Measurements from ENCODE around the gene GSDME. TPM values are rescaled to one million over a fixed set of nuclear protein-coding genes. Genes with fewer than 3 reads are reported as not detected.
"Not testable (repeated sequence)": the region's sequence is repeated elsewhere in the genome, so short reads cannot be mapped to it uniquely, and the experiment has no call there.

Gene GSDME
- total RNA-seq, 1 donor from 2014 or later, result 11.0 TPM

DNA sequence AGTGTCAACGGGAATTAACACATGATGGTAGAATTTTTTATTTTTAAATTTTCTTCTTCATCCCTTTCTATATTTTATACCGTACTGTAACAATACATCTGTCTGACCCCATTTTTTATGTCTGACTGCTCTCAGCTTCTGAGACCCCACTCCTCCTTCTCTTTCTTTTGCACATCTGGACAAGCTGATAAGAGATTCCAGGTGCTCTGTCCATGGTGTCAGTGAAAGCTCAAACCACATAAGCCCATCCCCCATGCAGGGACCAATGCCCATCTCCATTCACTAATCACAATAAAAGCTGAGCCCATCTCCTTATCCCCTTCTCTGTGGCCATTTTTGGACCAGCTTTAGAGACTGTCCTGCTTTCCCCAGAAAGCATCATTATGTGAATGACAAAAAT is 8.7 kb downstream of the GSDME start:
- no peak for DNase-seq (ENCODE audit: low spot score)
- intact Hi-C loops (cut with micrococcal nuclease), result no loop called here
- H3K36me3 Mint-ChIP-seq (ENCODE audit: low read depth), result peaks cover under 1% of the 10 kb centered on the region
- no peak overlapping the region for H3K4me3 Mint-ChIP-seq
- H3K9me3 Mint-ChIP-seq, result no peaks in the 10 kb centered on the region
- peaks cover 5% of the 10 kb centered on the region for H3K27me3 Mint-ChIP-seq (ENCODE audit: insufficient read depth)
- no peaks in the 10 kb centered on the region for H3K4me1 Mint-ChIP-seq (ENCODE audit: low read depth)
- H3K27ac Mint-ChIP-seq, result no peak overlapping the region

DNA sequence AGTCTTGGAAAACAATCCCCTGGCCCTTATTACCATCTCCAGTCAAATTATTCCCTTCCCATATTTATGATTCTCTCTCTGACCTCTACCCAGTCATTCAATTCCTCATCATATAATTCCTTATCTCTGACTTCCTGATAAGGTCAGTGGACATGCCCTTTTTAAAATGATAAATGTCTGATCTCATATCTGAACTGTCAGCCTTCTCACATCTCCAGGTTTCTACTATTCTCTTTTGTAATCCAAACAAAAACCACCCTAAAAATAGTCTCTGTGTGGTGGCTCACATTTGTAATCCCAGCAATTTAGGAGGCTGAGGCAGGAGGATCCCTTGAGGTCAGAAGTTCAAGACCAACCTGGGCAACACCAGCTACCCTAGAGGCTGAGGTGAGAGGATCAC is 11.9 kb downstream of the GSDME start:
- intact Hi-C loops (cut with micrococcal nuclease), result no loop called here
- H3K27ac Mint-ChIP-seq, result no peak overlapping the region
- no peaks in the 10 kb centered on the region for H3K36me3 Mint-ChIP-seq (ENCODE audit: low read depth)
- no peaks in the 10 kb centered on the region for H3K9me3 Mint-ChIP-seq
- DNase-seq (ENCODE audit: low spot score), result no peak
- H3K27me3 Mint-ChIP-seq (ENCODE audit: insufficient read depth), result peaks cover 2% of the 10 kb centered on the region
- no peaks in the 10 kb centered on the region for H3K4me1 Mint-ChIP-seq (ENCODE audit: low read depth)
- H3K4me3 Mint-ChIP-seq, result no peak overlapping the region

DNA sequence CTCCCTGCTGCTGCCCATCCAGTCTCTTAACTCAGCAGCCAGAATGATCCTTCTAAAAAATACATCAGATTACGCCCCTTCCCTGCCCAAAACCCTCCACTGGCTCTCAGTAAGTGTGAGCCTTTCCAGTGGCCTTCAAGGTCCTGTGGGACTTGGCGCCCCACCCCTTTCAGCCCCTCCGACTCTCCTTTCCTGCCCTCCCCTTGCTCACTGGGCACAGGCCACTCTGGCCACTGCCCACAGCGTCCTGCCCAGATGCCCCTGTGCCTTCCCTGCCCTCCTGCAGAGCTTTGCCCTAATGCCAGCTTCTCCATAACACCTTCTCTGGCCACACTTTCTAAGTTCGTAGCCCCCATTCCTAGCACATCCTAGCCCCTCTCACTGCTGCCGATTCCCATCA is 13.8 kb downstream of the GSDME start:
- H3K4me1 Mint-ChIP-seq (ENCODE audit: low read depth), result no peaks in the 10 kb centered on the region
- no peak overlapping the region for H3K4me3 Mint-ChIP-seq
- intact Hi-C loops (cut with micrococcal nuclease), result no loop called here
- no peak for DNase-seq (ENCODE audit: low spot score)
- H3K27me3 Mint-ChIP-seq (ENCODE audit: insufficient read depth), result peaks cover 5% of the 10 kb centered on the region
- peaks cover 7% of the 10 kb centered on the region for H3K9me3 Mint-ChIP-seq
- no peak overlapping the region for H3K27ac Mint-ChIP-seq
- peaks cover 2% of the 10 kb centered on the region for H3K36me3 Mint-ChIP-seq (ENCODE audit: low read depth)

DNA sequence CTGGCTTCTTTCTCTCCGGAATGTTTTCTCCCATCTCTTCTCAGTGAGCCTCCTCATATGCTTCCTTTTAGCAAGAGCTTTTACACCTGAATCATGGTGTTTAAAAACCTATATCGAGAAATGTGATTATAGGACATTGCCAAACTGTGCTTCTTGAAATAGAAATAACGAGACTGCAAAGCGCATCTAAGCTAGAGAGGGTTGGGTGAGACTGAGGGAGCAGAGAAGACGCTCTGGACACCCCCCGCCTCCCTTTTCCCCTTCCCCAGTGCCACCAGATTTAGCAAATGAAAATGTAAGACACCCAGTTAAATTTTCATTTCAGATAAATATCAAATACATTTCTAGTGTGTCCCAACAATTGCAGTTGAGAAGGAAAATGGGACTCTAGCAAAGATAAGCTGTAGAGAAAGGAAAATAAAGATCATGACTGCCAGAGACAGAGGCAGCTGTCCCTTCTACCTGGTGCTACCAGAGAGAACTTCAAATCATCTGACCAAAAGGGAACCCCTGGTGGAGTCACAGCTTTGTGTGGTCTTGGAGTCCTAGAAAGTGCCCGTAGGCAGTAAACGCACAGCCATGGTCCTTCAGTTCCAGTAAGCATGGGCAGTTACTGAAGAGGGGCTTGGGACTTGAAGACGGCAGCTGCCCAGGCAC is 14.6 kb downstream of the GSDME start:
- Mint-ChIP-seq H3K9me3 (peaks cover 12% of the 10 kb centered on the region), H3K27me3 (ENCODE audit: insufficient read depth) (peaks cover 10% of the 10 kb centered on the region), H3K36me3 (ENCODE audit: low read depth) (peaks cover 4% of the 10 kb centered on the region), H3K4me1 (ENCODE audit: low read depth) (no peaks in the 10 kb centered on the region), H3K4me3 (no peak overlapping the region), H3K27ac (no peak overlapping the region)
- DNase-seq (ENCODE audit: low spot score), result no peak
- intact Hi-C loops (cut with micrococcal nuclease), result no loop called here

DNA sequence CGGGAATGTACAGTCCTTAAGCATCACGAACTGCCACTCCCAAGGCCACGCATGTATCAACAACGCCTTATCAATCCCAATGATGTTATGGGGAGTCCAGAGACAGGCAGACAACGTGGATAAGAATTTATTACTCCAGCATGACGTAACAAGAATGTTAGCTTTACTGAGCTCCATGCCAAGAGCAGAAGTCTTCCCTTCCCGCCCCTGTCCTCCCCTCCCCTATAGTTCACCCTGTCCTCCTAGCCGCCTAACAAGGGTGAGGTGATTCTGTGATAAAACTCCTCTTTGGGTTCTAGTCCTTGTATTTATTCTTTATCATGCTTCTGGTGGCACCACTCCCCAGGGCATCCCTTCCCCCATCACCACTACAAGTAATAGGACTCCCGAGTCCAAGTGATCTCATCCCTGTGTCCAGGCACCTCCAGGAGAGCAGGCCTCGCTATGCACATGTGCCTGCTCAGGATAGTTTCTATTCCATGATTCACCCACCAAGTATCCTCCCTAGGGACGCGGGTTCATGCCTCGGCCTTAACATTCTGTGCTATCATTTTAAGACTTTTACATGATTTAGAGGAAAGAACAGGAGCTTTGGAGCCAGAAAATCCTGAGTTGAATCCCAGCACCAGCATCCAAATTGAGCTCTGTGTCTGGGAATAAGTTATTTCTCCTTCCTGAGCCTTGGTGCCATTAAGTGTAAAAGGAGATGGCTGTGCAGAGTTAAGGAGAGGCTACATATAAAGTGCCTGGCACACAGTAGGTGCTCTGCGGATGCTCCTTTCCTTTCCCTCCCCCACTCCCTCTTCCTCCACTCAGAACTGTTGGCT is 15.4 kb downstream of the GSDME start:
- no peak overlapping the region for H3K27ac Mint-ChIP-seq
- H3K36me3 Mint-ChIP-seq (ENCODE audit: low read depth), result peaks cover 7% of the 10 kb centered on the region
- H3K4me1 Mint-ChIP-seq (ENCODE audit: low read depth), result no peaks in the 10 kb centered on the region
- intact Hi-C loops (cut with micrococcal nuclease), result no loop called here
- no peak for DNase-seq (ENCODE audit: low spot score)
- peaks cover 12% of the 10 kb centered on the region for H3K9me3 Mint-ChIP-seq
- H3K27me3 Mint-ChIP-seq (ENCODE audit: insufficient read depth), result peaks cover 17% of the 10 kb centered on the region
- H3K4me3 Mint-ChIP-seq, result no peak overlapping the region

DNA sequence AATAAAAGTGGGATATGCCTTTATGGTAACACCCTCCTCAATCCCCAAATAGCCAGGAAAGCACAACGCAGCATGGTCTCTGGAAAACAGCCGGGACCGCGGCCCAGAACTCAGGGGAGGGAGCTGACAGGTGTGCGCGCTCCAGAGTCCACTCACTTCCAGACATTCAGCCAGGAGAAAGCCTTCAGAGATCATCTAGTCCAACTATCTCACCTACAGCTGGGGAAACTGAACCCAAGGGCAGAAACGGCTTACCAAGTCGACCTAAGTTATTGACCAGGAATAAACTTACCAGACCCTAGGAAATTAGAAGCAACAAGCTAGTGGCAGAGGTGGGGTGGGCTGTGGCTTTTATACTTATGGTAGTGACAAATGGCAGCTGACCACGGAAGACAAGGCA is 16.4 kb downstream of the GSDME start:
- peaks cover 12% of the 10 kb centered on the region for H3K9me3 Mint-ChIP-seq
- H3K4me3 Mint-ChIP-seq, result no peak overlapping the region
- no peak overlapping the region for H3K27ac Mint-ChIP-seq
- peaks cover 7% of the 10 kb centered on the region for H3K36me3 Mint-ChIP-seq (ENCODE audit: low read depth)
- intact Hi-C loops (cut with micrococcal nuclease), result no loop called here
- no peak for DNase-seq (ENCODE audit: low spot score)
- H3K27me3 Mint-ChIP-seq (ENCODE audit: insufficient read depth), result peaks cover 18% of the 10 kb centered on the region
- no peaks in the 10 kb centered on the region for H3K4me1 Mint-ChIP-seq (ENCODE audit: low read depth)

DNA sequence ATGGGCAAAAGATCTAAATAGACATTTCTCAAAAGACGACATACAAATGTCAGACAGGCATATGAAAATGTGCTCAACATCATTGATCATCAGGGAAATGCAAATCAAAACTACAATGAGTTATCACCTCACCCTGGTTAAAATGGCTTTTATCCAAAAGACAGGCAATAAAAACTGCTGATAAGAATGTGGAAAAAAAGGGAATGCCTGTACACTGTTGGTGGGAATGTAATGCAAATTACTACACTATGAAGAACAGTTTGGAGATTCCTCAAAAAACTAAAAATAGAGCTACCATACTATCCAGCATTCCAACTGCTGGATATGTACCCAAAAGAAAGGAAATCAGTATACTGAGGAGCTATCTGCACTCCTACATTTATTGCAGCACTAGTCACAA is 18.0 kb downstream of the GSDME start:
- Mint-ChIP-seq H3K27me3 (ENCODE audit: insufficient read depth) (peaks cover 22% of the 10 kb centered on the region), H3K9me3 (peaks cover 12% of the 10 kb centered on the region), H3K36me3 (ENCODE audit: low read depth) (peaks cover 7% of the 10 kb centered on the region), H3K4me3 (no peak overlapping the region), H3K4me1 (ENCODE audit: low read depth) (no peaks in the 10 kb centered on the region), H3K27ac (no peak overlapping the region)
- DNase-seq (ENCODE audit: low spot score), result no peak
- intact Hi-C loops (cut with micrococcal nuclease), result no loop called here

DNA sequence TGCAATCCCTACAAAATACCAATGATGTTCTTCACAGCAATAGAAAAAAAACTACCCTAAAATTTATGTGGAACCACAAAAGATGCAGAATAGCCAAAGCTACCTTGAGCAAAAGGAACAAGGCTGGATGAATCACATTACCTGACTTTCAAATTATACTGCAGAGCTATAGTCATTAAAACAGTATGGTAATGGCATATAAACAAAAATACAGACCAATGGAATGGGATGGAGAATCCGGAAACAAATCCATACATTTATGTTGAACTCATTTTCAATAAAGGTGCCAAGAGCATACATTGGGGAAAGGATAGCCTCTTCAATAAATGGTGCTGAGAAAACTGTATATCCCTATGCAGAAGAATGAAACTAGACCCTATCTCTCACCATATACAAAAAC is 18.7 kb downstream of the GSDME start:
- intact Hi-C loops (cut with micrococcal nuclease), result no loop called here
- no peaks in the 10 kb centered on the region for H3K4me1 Mint-ChIP-seq (ENCODE audit: low read depth)
- DNase-seq (ENCODE audit: low spot score), result no peak
- H3K27ac Mint-ChIP-seq, result no peak overlapping the region
- peaks cover 7% of the 10 kb centered on the region for H3K36me3 Mint-ChIP-seq (ENCODE audit: low read depth)
- no peak overlapping the region for H3K4me3 Mint-ChIP-seq
- peaks cover 12% of the 10 kb centered on the region for H3K9me3 Mint-ChIP-seq
- peaks cover 23% of the 10 kb centered on the region for H3K27me3 Mint-ChIP-seq (ENCODE audit: insufficient read depth)

DNA sequence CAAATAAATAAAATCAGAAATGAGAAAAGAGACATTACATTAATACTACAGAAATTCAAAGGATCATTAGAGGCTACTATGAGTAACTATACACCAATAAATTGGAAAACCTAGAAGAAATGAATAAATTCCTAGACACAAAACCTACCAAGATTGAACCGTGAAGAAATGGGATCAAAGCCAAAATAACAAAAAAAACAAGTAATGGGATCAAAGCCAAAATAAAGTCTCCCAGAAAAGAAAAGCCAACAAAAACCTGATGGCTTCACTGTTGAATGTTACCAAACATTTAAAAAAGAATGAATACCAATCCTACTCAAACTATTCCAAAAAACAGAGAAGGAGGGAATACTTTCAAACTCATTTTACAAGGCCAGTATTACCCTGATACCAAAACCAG is 20.0 kb downstream of the GSDME start:
- intact Hi-C loops (cut with micrococcal nuclease), result no loop called here
- Mint-ChIP-seq H3K9me3 (peaks cover 12% of the 10 kb centered on the region), H3K4me1 (ENCODE audit: low read depth) (no peaks in the 10 kb centered on the region), H3K27ac (no peak overlapping the region), H3K4me3 (no peak overlapping the region), H3K36me3 (ENCODE audit: low read depth) (peaks cover 7% of the 10 kb centered on the region), H3K27me3 (ENCODE audit: insufficient read depth) (peaks cover 23% of the 10 kb centered on the region)
- DNase-seq (ENCODE audit: low spot score), result no peak

DNA sequence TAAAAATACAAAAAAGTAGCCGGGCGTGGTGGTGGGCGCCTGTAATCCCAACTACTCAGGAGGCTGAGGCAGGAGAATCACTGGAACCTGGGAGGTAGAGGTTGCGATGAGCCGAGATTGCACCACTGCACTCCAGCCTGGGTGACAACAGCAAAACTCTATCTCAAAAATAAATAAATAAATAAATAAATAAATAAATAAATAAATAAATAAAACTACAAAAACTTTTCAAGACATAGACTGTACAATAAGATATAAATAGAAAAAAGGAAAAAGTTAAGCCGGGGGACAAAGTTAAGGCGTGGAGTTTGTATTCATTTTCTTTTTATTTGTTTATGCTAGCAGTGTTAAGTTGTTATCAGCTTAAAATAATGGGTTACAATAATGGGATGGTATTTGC is 21.7 kb downstream of the GSDME start:
- peaks cover 29% of the 10 kb centered on the region for H3K27me3 Mint-ChIP-seq (ENCODE audit: insufficient read depth)
- H3K36me3 Mint-ChIP-seq (ENCODE audit: low read depth); H3K27ac Mint-ChIP-seq; DNase-seq (ENCODE audit: low spot score); intact Hi-C loops (cut with micrococcal nuclease); H3K4me3 Mint-ChIP-seq; H3K4me1 Mint-ChIP-seq (ENCODE audit: low read depth): not testable (repeated sequence)
- peaks cover 12% of the 10 kb centered on the region for H3K9me3 Mint-ChIP-seq

DNA sequence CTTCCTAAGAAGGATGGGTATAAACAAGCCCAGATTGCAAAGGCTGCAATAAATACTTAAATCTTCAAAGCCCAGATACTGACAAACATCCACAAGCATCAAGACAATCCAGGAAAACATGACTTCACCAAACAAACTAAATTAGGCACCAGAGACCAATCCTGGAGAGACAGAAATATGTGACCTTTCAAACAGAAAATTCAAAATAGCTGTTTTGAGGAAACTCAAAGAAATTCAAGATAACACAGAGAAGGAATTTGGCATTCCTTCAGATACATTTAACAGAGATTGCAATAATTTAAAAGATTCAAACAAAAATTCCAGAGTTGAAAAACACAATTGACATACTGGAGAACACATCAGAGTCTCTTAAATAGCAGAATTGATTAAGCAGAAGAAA is 23.0 kb downstream of the GSDME start:
- intact Hi-C loops (cut with micrococcal nuclease), result no loop called here

DNA sequence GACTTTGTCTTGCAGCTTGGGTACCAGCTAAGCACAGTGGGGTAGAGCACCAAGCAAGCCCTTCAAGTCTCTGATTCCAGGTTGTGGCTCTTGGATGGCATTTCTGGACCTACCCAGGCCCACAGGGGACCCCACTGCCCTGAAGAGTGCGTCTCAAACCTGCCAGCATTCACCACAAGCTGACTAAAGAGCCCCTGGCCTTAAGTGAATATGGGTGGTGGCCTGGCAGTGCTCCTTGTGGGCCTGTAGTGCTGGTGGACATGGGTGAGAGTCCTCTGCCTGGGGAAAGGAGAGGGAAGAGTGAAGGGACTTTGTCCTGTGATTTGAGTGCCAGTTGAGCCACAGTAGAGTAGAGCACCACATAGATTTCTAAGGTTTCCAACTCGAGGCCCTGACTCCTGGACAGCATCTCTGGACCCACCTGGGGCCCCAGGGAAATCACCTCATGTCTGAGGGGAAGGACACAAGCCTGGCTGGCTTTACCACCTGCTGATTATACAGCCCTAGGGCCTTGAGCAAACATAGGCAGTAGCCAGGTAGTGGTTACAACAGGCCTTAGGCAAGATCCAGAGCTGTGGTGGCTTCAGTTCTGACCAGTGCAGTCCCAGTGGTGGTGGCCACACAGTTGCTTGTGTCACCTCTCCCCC is 23.7 kb downstream of the GSDME start:
- no peak overlapping the region for H3K27ac Mint-ChIP-seq
- intact Hi-C loops (cut with micrococcal nuclease), result no loop called here
- peaks cover 6% of the 10 kb centered on the region for H3K9me3 Mint-ChIP-seq
- no peak overlapping the region for H3K4me3 Mint-ChIP-seq
- no peak for DNase-seq (ENCODE audit: low spot score)
- H3K4me1 Mint-ChIP-seq (ENCODE audit: low read depth), result peaks cover 15% of the 10 kb centered on the region
- H3K27me3 Mint-ChIP-seq (ENCODE audit: insufficient read depth), result peaks cover 25% of the 10 kb centered on the region
- H3K36me3 Mint-ChIP-seq (ENCODE audit: low read depth), result peaks cover 5% of the 10 kb centered on the region

More for the DNA sequence above, 23.0 kb downstream of the GSDME start:
- H3K9me3 Mint-ChIP-seq, result peaks cover 12% of the 10 kb centered on the region
- H3K36me3 Mint-ChIP-seq (ENCODE audit: low read depth), result peaks cover 7% of the 10 kb centered on the region
- H3K27me3 Mint-ChIP-seq (ENCODE audit: insufficient read depth), result peaks cover 29% of the 10 kb centered on the region
- H3K27ac Mint-ChIP-seq, result no peak overlapping the region
- H3K4me3 Mint-ChIP-seq, result no peak overlapping the region
- DNase-seq (ENCODE audit: low spot score), result no peak
- H3K4me1 Mint-ChIP-seq (ENCODE audit: low read depth), result peaks cover 7% of the 10 kb centered on the region
